Osteocyte (in vitro differentiated cells): ENCODE data around the gene ZNF593OS. TPM values are rescaled to one million over a fixed set of nuclear protein-coding genes. Genes with fewer than 3 reads are reported as not detected.

Source experiments
- DNase-seq: peaks from one replicate; pipeline ENCODE4 v3.0.0; 2021; ENCODE audit warnings: mixed read lengths; ENCODE audit not compliant: unreplicated experiment; ENCODE audit errors: extremely low spot score
- H3K27ac Mint-ChIP-seq: one replicate; pipeline ENCODE4 v1.8.0; 2021; ENCODE audit warnings: mild to moderate bottlenecking, mixed read lengths; ENCODE audit not compliant: unreplicated experiment
- H3K27me3 Mint-ChIP-seq: one replicate; pipeline ENCODE4 v1.8.0; 2021; ENCODE audit warnings: mixed read lengths; ENCODE audit not compliant: unreplicated experiment
- H3K36me3 Mint-ChIP-seq: one replicate; pipeline ENCODE4 v1.8.0; 2021; ENCODE audit warnings: mixed read lengths; ENCODE audit not compliant: unreplicated experiment
- H3K4me1 Mint-ChIP-seq: one replicate; pipeline ENCODE4 v1.8.0; 2021; ENCODE audit warnings: mixed read lengths; ENCODE audit not compliant: unreplicated experiment
- H3K4me3 Mint-ChIP-seq: one replicate; pipeline ENCODE4 v1.8.0; 2021; ENCODE audit warnings: mild to moderate bottlenecking, moderate library complexity, mixed read lengths; ENCODE audit not compliant: unreplicated experiment
- H3K9me3 Mint-ChIP-seq: one replicate; pipeline ENCODE4 v1.8.0; 2021; ENCODE audit warnings: mixed read lengths; ENCODE audit not compliant: unreplicated experiment
- long read RNA-seq: library from polyadenylated mRNA; unstranded; transcript quantifications from one replicate; pipeline ENCODE4 v2.0.0, GENCODE V29; 2021
- total RNA-seq: library from RNA; stranded (reverse); gene quantifications from 2 replicates; pipeline ENCODE4 v1.2.1, GENCODE V29; 2021
- TF ChIP-seq, protein P1 (sequence below): fragments of 200-600 bp; sonication (generic); IDR thresholded peaks from 2 replicates; pipeline ENCODE4 v1.5.0; 2021; ENCODE audit warnings: antibody characterized with exemption, mild to moderate bottlenecking, moderate library complexity

Gene ZNF593OS
- not detected in 2 replicates for total RNA-seq
- long read RNA-seq, partial matches to known transcripts, result 0 of 1 reads
- long read RNA-seq, other reads (novel, unspliced or antisense), result 1 of 1 reads

GRCh38 chr1:26171084-26172072 lies at the start of gene ZNF593OS:
Gene ZNF593OS (minus strand): TSS chr1:26171832. CDS start chr1:26171661, 171 bp downstream.
- H3K27ac Mint-ChIP-seq, result no peak within 1 kb of the TSS
- H3K4me3 Mint-ChIP-seq, result peak within 1 kb of the TSS; percentile 88
- H3K36me3 Mint-ChIP-seq, result no peaks in the 10 kb centered on the region
- H3K4me1 Mint-ChIP-seq, result peaks cover 6% of the 10 kb centered on the region
- H3K27me3 Mint-ChIP-seq, result no peaks in the 10 kb centered on the region
- no peak for DNase-seq
- no peaks in the 10 kb centered on the region for H3K9me3 Mint-ChIP-seq
- TF ChIP-seq, protein P1, sequence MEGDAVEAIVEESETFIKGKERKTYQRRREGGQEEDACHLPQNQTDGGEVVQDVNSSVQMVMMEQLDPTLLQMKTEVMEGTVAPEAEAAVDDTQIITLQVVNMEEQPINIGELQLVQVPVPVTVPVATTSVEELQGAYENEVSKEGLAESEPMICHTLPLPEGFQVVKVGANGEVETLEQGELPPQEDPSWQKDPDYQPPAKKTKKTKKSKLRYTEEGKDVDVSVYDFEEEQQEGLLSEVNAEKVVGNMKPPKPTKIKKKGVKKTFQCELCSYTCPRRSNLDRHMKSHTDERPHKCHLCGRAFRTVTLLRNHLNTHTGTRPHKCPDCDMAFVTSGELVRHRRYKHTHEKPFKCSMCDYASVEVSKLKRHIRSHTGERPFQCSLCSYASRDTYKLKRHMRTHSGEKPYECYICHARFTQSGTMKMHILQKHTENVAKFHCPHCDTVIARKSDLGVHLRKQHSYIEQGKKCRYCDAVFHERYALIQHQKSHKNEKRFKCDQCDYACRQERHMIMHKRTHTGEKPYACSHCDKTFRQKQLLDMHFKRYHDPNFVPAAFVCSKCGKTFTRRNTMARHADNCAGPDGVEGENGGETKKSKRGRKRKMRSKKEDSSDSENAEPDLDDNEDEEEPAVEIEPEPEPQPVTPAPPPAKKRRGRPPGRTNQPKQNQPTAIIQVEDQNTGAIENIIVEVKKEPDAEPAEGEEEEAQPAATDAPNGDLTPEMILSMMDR, result no peak

DNA sequence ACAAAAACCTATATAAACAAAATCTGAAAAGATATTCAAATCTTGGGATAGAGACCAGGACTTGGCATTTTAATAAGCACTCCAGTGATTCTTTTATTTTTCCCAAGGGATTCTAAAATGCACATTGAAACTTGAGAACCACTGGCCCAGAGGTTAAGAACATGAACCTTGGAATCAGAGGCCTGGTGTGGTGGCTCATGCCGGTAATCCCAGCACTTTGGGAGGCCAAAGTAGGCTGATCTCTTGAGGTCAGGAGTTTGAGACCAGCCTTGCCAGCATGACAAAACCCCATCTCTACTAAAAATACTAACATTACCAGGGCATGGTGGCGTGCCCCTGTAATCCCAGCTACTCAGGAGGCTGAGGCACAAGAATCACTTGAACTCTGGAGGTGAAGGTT lies 49.5 kb upstream of the ZNF593OS start:
- peaks cover 12% of the 10 kb centered on the region for H3K27me3 Mint-ChIP-seq
- TF ChIP-seq, protein P1, result no peak
- no peaks in the 10 kb centered on the region for H3K36me3 Mint-ChIP-seq
- H3K9me3 Mint-ChIP-seq, result no peaks in the 10 kb centered on the region
- H3K4me1 Mint-ChIP-seq, result peaks cover 16% of the 10 kb centered on the region
- no peak overlapping the region for H3K4me3 Mint-ChIP-seq
- DNase-seq, result no peak
- no peak overlapping the region for H3K27ac Mint-ChIP-seq

GRCh38 chr1:26220199-26220912 lies 48.7 kb upstream of the ZNF593OS start:
- Mint-ChIP-seq H3K27ac (no peak overlapping the region), H3K4me1 (peaks cover 8% of the 10 kb centered on the region), H3K27me3 (peaks cover 9% of the 10 kb centered on the region), H3K4me3 (no peak overlapping the region), H3K9me3 (no peaks in the 10 kb centered on the region), H3K36me3 (no peaks in the 10 kb centered on the region)
- TF ChIP-seq, protein P1, result no peak
- no peak for DNase-seq

- Mint-ChIP-seq H3K36me3 (no peaks in the 10 kb centered on the region), H3K27me3 (peaks cover 9% of the 10 kb centered on the region), H3K4me1 (peaks cover 8% of the 10 kb centered on the region), H3K9me3 (no peaks in the 10 kb centered on the region), H3K4me3 (no peak overlapping the region), H3K27ac (no peak overlapping the region)
- no peak for DNase-seq
- TF ChIP-seq, protein P1, result no peak
Observed at GRCh38 chr1:26218906-26219494, 47.4 kb upstream of the ZNF593OS start.
